ENCODE measurements around the gene IQGAP3.
"Not testable (repeated sequence)": the region's sequence is repeated elsewhere in the genome, so short reads cannot be mapped to it uniquely, and the experiment has no call there.

The IQGAP3 gene

DNA sequence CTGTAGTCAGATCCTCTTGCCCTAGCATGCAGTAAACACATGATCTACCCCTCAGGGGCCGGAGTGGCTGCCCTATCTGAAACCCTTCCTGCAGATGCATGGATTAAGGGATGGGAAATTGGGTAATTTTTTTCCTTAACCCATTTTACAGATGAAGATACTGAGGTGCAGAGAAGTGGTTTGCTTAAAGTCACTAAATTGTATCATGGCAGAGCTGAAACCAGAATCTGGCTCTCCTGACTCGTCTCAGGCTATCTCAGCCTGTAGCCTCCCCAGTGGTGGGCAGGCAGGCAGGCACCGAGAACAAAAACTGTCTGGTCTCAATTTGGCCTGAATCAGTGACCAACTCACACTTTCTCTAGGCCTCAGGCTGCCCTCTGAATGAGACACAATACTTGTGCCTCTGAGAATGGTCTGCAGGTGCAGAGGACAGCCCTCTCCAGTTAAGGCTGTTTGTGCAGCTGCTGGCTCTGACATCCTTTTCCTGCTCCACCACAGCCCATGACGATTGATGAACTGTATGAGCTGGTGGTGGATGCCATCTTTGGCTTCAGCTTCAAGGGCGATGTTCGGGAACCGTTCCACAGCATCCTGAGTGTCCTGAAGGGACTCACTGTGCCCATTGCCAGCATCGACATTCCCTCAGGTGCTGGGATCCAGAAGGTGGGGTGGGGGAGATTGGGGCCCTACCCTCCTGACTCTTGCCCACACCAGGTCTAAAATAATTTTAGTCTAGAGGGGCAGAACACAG lies 20.7 kb upstream of the IQGAP3 start:
- no peaks in the 10 kb centered on the region for H3K27me3 ChIP-seq (ENCODE audit: control insufficient read depth, insufficient read depth, low read length)
- no peak overlapping the region for H3K4me3 ChIP-seq (ENCODE audit: low read depth, low read length)
- no peaks in the 10 kb centered on the region for H3K4me1 ChIP-seq (ENCODE audit: control insufficient read depth, insufficient read depth, low read length)
- H3K9me3 ChIP-seq (ENCODE audit: control insufficient read depth, insufficient read depth, low read length) = no peaks in the 10 kb centered on the region
- no peak overlapping the region for H3K9ac ChIP-seq (ENCODE audit: low read depth, low read length)
- H3K36me3 ChIP-seq (ENCODE audit: control insufficient read depth, insufficient read depth, low read length) = peaks cover 44% of the 10 kb centered on the region

DNA sequence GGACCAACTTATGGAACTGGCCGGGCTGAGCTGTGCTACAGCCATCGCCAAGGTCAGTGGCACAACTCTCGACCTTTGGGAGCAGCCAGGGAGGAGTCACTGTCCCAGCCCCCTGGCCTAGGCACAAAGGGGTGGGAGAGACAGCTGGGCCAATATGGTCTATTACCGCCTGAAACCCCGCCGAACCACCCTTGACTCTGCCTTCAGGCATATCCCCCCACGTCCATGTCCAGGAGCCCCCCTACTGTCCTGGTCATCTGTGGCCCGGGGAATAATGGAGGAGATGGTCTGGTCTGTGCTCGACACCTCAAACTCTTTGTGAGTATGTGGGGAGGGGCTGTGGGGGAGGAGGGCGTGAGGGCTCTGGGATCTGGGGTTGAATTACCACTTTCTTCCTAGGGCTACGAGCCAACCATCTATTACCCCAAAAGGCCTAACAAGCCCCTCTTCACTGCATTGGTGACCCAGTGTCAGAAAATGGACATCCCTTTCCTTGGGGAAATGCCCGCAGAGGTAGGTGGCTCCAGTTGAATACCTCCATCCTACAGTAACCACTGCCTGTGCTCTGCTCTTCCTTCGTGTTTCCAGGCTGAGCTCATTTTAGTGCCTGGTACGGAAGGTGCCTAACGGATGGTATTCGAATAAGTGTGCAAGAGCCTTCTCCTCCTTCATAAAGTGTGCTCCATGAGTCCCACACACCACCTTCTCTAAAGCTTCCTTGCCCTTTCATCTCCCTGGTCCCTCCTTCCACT lies 20.0 kb upstream of the IQGAP3 start:
- H3K27me3 ChIP-seq (ENCODE audit: control insufficient read depth, insufficient read depth, low read length) = no peaks in the 10 kb centered on the region
- H3K36me3 ChIP-seq (ENCODE audit: control insufficient read depth, insufficient read depth, low read length) = peaks cover 37% of the 10 kb centered on the region
- peak overlapping the region; percentile 88 for H3K9ac ChIP-seq (ENCODE audit: low read depth, low read length)
- no peaks in the 10 kb centered on the region for H3K4me1 ChIP-seq (ENCODE audit: control insufficient read depth, insufficient read depth, low read length)
- peak overlapping the region; percentile 93 for H3K4me3 ChIP-seq (ENCODE audit: low read depth, low read length)
- no peaks in the 10 kb centered on the region for H3K9me3 ChIP-seq (ENCODE audit: control insufficient read depth, insufficient read depth, low read length)

DNA sequence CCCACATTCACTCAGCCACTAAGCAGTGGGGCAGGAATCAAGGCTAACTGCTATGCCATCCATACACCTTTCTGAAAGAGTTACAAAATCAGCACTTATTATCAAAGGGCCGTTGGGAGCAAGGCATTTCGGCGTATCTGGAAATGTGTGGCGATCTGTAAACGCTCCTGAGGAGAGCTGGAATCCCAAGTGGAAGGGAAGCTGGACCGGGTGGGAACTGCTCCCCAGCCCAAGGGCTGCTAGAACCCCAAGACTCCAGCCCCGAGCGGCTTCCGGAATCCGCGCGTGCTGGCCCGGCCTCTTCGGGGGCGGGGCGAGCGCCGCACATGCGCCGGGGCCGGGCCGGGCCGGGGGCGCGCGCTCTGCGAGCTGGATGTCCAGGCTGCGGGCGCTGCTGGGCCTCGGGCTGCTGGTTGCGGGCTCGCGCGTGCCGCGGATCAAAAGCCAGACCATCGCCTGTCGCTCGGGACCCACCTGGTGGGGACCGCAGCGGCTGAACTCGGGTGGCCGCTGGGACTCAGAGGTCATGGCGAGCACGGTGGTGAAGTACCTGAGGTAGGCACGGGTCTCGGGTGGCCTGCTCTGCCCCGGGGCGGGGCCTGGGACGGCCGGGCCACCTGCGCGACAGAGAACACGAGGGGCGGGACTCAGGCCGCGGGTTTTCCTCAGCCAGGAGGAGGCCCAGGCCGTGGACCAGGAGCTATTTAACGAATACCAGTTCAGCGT lies 19.2 kb upstream of the IQGAP3 start, which contains the start of gene NAXE:
Gene NAXE (plus strand): TSS at position 345 of the 726 bp plus-strand sequence. CDS start 29 bp downstream, at position 374.
- H3K36me3 ChIP-seq (ENCODE audit: control insufficient read depth, insufficient read depth, low read length) = peaks cover 32% of the 10 kb centered on the region
- no peaks in the 10 kb centered on the region for H3K9me3 ChIP-seq (ENCODE audit: control insufficient read depth, insufficient read depth, low read length)
- H3K4me1 ChIP-seq (ENCODE audit: control insufficient read depth, insufficient read depth, low read length) = no peaks in the 10 kb centered on the region
- peak within 1 kb of the TSS; percentile 88 for H3K9ac ChIP-seq (ENCODE audit: low read depth, low read length)
- H3K4me3 ChIP-seq (ENCODE audit: low read depth, low read length) = peak within 1 kb of the TSS; percentile 93
- H3K27me3 ChIP-seq (ENCODE audit: control insufficient read depth, insufficient read depth, low read length) = no peaks in the 10 kb centered on the region

DNA sequence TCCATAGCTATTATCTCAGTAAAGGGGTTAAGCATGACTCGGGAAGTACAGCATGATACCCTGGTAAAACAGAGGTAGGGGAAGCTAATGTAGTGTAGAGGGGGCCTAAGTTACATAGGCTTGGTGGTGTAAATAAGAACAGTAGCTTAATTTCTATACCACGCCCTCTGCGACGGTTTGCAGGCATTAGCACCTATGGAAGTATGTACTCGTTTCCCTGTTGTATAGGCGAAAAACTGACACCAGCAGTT lies 18.7 kb upstream of the IQGAP3 start:
- H3K4me3 ChIP-seq (ENCODE audit: low read depth, low read length) = peak overlapping the region; percentile 93
- no peaks in the 10 kb centered on the region for H3K27me3 ChIP-seq (ENCODE audit: control insufficient read depth, insufficient read depth, low read length)
- H3K4me1 ChIP-seq (ENCODE audit: control insufficient read depth, insufficient read depth, low read length) = no peaks in the 10 kb centered on the region
- H3K9ac ChIP-seq (ENCODE audit: low read depth, low read length) = peak overlapping the region; percentile 74
- peaks cover 29% of the 10 kb centered on the region for H3K36me3 ChIP-seq (ENCODE audit: control insufficient read depth, insufficient read depth, low read length)
- no peaks in the 10 kb centered on the region for H3K9me3 ChIP-seq (ENCODE audit: control insufficient read depth, insufficient read depth, low read length)

DNA sequence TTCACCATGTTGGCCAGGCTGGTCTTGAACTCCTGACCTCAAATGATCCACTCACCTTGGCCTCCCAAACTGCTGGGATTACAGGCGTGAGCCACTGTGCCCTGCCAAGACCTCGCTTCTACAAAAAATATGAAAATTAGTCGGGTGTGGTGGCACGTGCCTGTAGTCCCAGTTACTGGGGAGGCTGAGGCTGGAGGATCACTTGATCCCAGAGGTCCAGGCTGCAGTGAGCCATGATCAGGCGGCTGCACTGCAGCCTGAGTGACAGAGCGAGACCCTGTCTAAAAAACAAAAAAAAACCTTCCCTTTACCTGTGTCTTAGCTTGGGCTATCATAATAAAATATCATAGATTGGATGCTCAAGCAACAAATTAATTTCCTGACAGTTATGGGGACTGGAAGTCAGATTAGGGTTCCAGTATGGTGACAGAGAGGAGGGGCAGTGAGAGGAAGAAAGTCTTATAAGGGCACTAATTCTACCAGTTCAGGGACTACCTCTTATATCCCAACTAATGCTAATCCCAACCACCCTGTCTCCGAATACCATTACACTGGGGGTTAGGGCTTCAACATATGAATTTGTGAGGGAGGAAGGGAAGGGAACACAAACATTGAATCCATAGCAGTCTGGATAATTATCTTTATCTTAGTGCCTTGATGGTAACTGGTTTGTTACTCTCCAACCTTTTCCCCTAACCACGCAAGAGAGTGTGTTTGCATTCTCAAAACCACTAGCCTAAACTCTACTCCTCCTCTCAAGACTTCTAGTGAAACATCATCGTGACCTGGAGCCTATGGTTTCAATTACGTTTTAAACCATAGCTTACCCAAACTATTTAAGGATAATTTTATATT lies 18.2 kb upstream of the IQGAP3 start:
- H3K9me3 ChIP-seq (ENCODE audit: control insufficient read depth, insufficient read depth, low read length) = no peaks in the 10 kb centered on the region
- peaks cover under 1% of the 10 kb centered on the region for H3K27me3 ChIP-seq (ENCODE audit: control insufficient read depth, insufficient read depth, low read length)
- H3K4me3 ChIP-seq (ENCODE audit: low read depth, low read length) = peak overlapping the region; percentile 93
- H3K9ac ChIP-seq (ENCODE audit: low read depth, low read length) = no peak overlapping the region
- H3K36me3 ChIP-seq (ENCODE audit: control insufficient read depth, insufficient read depth, low read length) = peaks cover 24% of the 10 kb centered on the region
- no peaks in the 10 kb centered on the region for H3K4me1 ChIP-seq (ENCODE audit: control insufficient read depth, insufficient read depth, low read length)

DNA sequence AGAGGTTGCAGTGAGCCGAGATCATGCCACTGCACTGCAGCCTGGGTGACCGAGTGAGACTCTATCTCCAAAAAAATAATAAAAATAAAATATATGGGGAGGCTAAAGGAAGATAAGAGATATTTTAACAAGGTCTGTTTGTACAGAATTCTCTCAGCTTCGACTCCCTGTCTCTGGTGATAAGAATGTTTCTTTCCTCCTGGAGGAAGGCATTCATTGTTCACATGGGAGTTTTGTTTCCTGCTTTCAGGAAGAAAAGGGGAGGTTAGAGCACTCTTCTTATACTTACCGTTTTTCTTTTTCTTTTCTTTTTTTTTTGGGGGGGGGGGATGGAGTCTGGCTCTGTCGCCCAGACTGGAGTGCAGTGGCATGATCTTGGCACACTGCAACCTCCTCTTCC lies 17.2 kb upstream of the IQGAP3 start:
- peaks cover under 1% of the 10 kb centered on the region for H3K4me1 ChIP-seq (ENCODE audit: control insufficient read depth, insufficient read depth, low read length)
- H3K27me3 ChIP-seq (ENCODE audit: control insufficient read depth, insufficient read depth, low read length) = peaks cover 3% of the 10 kb centered on the region
- H3K36me3 ChIP-seq (ENCODE audit: control insufficient read depth, insufficient read depth, low read length) = peaks cover 14% of the 10 kb centered on the region
- H3K9ac ChIP-seq (ENCODE audit: low read depth, low read length) = no peak overlapping the region
- H3K4me3 ChIP-seq (ENCODE audit: low read depth, low read length) = no peak overlapping the region
- no peaks in the 10 kb centered on the region for H3K9me3 ChIP-seq (ENCODE audit: control insufficient read depth, insufficient read depth, low read length)

DNA sequence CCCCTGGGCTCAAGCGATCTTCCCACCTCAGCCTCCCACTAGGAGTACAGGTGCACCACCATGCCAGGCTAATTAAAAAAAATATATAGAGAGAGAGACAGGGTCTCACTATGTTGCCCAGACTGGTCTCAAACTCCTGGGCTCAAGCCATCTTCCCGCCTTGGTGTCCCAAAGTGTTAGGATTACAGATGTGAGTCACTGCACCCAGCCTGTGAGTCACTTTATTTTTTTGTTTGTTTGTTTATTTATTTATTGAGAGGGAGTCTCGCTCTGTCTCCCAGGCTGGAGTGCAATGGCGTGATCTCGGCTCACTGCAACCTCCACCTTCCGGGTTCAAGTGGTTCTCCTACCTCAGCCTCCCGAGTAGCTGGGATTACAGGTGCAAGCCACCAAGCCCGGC lies 15.6 kb upstream of the IQGAP3 start:
- not testable (repeated sequence) for H3K9ac ChIP-seq (ENCODE audit: low read depth, low read length); H3K9me3 ChIP-seq (ENCODE audit: control insufficient read depth, insufficient read depth, low read length); H3K4me1 ChIP-seq (ENCODE audit: control insufficient read depth, insufficient read depth, low read length); H3K36me3 ChIP-seq (ENCODE audit: control insufficient read depth, insufficient read depth, low read length); H3K4me3 ChIP-seq (ENCODE audit: low read depth, low read length); H3K27me3 ChIP-seq (ENCODE audit: control insufficient read depth, insufficient read depth, low read length)

DNA sequence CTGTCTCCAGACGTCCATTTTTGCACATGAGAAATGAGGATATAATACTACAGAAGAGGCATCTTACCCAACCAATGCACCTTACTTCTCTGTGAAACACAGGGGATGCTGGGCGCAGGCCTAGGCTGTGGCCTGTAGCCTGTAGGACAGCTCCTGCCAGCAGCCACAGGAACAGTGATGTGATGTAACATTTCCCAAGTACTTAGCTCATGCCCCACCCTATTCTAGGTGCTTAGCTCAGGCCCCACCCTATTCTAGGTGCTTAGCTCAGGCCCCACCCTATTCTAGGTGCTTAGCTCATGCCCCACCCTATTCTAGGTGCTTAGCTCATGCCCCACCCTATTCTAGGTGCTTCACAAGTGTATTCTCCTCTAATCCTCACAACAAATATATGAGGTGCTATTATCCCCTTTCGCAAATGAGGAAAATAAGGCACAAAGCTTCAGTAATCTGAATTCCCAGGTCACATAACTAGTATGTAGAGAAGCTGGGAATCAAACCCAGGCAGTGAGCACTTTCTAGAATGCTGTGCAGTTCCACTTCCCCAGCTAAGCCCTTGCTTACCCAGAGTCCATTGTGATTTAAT lies 14.6 kb upstream of the IQGAP3 start:
- peaks cover 8% of the 10 kb centered on the region for H3K4me1 ChIP-seq (ENCODE audit: control insufficient read depth, insufficient read depth, low read length)
- H3K27me3 ChIP-seq (ENCODE audit: control insufficient read depth, insufficient read depth, low read length) = peaks cover 3% of the 10 kb centered on the region
- H3K36me3 ChIP-seq (ENCODE audit: control insufficient read depth, insufficient read depth, low read length) = no peaks in the 10 kb centered on the region
- no peak overlapping the region for H3K9ac ChIP-seq (ENCODE audit: low read depth, low read length)
- no peaks in the 10 kb centered on the region for H3K9me3 ChIP-seq (ENCODE audit: control insufficient read depth, insufficient read depth, low read length)
- no peak overlapping the region for H3K4me3 ChIP-seq (ENCODE audit: low read depth, low read length)

DNA sequence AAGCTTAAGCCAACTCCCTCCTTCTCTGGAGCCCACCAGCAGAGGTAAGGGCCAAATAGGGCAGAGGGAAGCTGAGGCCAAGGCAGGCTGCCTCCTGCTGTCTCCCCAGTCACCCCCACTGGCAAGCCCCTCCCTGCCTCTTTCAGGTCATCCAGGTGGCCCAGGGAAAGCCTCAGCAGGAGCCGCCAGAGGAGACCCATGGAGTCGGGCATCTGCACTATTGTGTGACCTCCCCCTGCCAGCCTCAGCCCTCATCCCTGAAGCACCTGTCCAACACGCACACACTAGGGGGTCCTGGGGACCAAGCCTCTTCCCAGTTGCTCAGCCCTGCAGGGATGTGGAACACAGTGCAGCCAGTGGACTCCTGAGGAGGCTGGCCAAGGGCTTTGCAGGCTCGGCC lies 14.0 kb upstream of the IQGAP3 start:
- Histone ChIP-seq H3K27me3 (ENCODE audit: control insufficient read depth, insufficient read depth, low read length) (peaks cover 3% of the 10 kb centered on the region), H3K4me1 (ENCODE audit: control insufficient read depth, insufficient read depth, low read length) (peaks cover 8% of the 10 kb centered on the region), H3K9me3 (ENCODE audit: control insufficient read depth, insufficient read depth, low read length) (no peaks in the 10 kb centered on the region), H3K4me3 (ENCODE audit: low read depth, low read length) (no peak overlapping the region), H3K36me3 (ENCODE audit: control insufficient read depth, insufficient read depth, low read length) (no peaks in the 10 kb centered on the region), H3K9ac (ENCODE audit: low read depth, low read length) (no peak overlapping the region)

DNA sequence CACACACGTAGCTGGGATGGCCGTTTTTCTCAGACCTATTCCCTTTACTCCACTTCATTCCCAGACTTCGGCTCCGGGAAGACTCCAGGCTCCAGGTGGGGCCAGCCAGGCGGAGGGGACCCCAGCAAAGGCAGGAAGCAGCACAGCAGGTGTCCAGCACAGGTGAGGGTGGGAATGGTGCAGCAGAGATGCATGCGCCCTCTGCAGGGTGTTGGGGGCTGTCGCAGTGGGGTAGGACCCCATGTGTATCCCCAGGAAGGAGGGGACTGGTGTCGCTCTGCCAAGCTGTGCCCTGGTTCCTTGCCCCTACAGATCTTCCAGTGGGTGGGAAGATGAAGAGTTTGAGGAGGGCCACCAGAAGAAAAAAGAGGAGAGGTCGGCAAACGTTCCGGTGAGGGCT lies 12.4 kb upstream of the IQGAP3 start:
- Histone ChIP-seq H3K9ac (ENCODE audit: low read depth, low read length) (peak overlapping the region; percentile 26), H3K36me3 (ENCODE audit: control insufficient read depth, insufficient read depth, low read length) (no peaks in the 10 kb centered on the region), H3K4me3 (ENCODE audit: low read depth, low read length) (peak overlapping the region; percentile 15), H3K9me3 (ENCODE audit: control insufficient read depth, insufficient read depth, low read length) (no peaks in the 10 kb centered on the region), H3K27me3 (ENCODE audit: control insufficient read depth, insufficient read depth, low read length) (peaks cover 3% of the 10 kb centered on the region), H3K4me1 (ENCODE audit: control insufficient read depth, insufficient read depth, low read length) (peaks cover 8% of the 10 kb centered on the region)

Measured in iPS-15b (cell line).